HG03060 (cell line): ENCODE measurements around the gene PAIP2B.

ENCODE experiments used
- ATAC-seq: cut with Tn5 transposase; IDR thresholded peaks from one replicate; pipeline ENCODE4 v1.9.1; 2021; ENCODE audit warnings: low read depth, moderate number of reproducible peaks; ENCODE audit not compliant: unreplicated experiment

Gene PAIP2B

DNA sequence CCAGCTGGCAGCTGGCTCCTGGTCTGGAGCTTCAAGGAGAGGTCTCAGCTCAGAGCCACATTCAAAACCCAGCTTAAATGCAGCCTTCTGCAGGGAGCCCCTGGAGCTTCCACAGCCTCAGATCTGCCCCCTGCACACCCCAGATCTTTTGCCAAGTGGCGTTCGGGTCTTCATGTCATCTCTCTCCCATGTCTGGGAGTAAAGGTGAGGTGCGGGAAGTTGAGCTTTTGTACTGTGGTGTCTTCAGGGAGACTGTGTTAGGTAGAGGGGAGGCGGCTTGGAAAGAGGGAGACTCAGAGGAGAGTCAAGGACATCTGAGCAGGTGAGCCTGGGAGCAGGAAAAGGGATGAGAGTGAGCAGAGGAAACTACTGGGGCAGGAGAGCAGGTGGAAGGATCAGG, 71.1 kb downstream of the PAIP2B start:
- no peak for ATAC-seq

DNA sequence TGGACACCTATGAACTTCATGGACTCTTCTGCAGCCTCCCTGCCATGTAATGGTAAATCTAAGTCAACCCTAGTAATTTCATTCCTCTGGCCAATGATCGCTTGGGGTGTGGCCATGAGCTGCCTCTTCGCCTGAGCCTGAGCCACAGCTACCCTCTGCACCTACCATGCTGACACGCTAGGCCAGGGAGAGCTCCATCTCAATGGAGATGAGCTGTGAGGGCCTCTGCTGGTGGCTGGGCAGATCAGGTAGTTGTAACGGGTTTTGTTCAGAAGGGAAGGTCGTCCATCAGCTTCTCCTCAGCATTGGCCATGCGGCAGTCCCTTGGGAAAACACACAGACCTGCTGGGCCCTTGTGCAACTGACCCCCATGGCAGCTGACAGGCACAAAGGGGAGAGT, 72.1 kb downstream of the PAIP2B start:
- peak; percentile 65 for ATAC-seq

DNA sequence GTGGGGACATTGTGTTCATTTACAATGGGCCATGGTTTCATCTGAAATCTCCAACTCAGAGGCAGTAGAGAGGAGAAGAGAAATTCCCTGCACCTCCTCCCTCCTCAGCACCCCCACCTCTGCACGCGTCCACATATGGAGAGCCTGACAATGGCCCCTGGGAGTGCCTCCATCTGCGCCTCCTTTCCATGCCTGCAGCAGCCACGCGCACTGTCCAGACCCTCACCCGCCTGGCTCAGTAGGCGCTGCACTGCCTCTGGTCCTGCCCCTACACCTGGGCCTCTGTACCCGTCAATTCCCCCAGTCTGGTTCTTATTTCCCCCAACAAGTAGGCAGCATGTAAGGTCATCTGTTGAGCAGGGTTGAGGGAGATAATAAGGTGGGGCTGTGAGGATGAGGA, 72.6 kb downstream of the PAIP2B start:
- ATAC-seq: no peak

DNA sequence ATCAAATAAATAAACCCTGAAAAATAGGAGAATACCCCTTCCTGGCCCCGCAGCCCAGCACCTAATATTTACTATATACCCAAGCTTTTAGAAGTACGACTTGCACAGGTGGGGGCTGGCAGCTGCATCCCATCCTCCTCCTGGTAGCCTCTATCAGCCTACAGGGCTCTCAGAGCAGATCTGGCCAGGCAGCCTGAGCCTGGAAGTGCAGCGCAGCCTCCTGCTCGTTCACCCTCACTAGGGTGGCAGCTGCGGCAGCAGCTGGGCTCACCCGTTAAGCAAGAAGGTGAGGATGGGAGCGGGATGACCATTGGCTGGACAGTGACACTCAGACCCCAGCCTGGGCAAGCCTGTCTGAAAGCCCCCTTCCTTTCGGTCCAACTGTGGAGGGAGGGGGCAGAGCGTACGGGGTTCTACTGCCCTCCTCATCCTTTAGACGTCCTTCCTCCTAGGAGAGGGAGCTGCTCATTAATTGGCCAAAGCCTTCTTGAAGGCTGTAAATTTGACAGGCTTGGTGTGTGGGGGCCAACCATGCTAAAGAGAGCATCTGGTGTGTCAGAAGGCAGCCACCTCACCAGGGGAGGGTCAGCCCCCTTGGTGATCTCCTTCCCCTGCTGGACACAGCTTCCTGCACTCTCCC, 73.2 kb downstream of the PAIP2B start:
- ATAC-seq: no peak

DNA sequence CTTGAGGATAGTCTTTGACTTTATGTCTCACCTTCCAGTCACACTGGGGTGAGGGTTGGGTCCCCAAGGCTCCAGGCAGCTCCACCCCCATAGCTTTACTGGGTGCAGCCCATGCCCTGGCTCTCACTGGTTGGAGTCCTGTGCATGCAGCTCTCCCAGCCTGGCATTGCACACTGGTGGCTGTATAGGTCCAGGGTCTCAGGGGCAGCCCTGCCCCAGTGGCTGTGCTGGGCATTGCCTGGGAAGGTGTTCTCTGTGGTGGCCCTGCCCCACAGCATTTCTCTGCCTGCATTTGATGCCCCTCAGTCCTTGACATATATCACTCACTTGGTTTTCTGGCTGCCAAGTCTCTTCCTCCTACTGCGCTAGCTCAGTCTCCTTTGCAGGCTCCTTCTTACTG, 75.3 kb downstream of the PAIP2B start:
- no peak for ATAC-seq

DNA sequence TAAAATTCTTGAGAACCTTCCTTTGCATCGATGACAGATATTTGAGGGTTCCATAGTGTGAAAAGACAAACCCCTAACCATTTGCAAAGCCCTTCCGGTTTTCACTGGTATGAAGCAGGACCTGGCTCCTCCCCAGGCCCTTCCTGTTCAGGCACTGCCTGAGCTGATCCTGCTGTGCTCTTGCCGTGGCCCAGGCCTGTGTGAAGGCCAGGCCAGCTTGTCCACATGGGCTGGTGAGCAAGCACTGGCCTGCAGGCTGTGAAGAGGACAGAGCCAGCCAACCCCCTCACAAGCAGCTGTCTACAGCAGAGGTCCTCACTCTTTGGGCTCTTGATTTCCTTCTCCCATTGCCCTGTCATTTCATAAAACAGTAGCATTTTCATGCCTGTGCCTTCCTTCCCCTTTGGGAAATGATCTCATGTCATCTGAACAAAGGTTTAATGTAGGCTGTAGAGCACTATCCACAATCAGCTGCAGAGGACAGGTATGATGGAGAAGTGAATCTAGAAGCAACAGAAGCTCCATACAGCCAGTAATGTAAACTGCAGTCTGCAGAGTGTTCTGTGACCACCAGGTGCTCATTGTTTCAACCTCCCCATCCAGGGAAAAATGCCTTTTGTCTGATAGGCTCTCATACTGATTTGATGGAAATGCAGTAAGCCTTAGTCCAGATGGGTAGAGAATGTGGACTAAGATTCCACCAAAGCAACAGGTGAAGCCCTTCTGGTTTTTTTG, 76.7 kb downstream of the PAIP2B start:
- ATAC-seq: no peak

DNA sequence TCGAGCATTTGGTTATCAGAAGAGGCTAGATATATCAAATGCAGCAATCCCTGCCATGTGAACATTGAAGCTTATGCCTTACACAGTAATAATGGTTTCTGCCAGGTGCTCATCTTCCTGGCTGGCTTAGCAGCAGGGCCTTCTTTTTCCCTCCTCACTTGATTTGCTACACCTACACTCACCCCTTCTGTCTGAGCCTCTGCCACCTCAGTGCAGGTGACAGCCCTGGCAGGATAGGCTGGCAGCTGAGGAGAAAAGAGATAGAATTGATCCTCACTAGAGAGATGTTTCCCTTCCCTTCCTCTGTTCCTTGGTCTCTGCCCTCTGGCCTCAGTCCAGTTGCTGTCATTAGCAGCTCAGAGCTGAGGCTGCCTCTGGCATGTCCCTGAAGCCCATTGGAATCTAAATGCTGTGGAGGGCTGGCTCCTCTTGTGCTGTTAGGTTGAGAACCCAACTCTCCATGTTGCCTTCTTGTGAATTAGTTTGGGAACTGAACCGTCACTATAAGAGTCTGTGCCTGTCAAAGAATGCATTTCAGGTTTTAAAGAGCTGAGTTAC, 78.3 kb downstream of the PAIP2B start:
- no peak for ATAC-seq

DNA sequence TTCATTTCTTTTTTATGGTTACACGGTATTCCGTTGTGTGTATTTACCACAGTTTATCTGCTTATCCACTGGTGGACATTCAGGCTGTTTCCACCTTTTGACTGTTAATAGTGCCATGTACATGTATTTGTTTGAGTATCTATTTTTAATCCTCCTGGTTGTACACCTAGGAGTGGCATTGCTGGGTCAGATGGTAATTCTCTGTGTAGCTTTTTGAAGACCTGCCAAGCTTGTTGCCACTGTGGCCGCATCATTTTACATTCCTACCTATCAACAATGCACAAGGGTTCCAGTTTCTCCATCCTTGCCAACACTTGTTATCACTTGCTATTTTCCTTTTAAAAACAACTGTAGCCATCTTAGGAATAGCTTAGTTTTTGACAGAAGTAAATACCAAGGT, 83.1 kb downstream of the PAIP2B start:
- ATAC-seq: no peak

DNA sequence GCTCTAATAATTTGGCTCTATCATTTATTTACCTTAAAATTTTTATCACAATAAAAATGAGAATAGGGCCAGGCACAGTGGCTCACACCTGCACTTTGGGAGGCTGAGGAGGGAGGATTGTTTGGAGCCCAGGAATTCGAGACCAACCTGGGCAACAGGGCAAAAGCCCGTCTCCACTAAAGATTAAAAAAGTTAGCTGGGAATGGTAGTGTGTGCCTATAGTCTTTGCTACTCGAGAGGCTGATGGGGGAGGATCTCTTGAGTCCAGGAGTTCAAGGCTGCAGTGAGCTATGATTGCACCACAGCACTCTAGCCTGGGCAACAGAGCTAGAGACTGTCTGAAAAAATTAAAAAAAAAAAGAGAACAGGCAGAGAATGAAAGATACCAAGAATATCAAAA, 90.7 kb downstream of the PAIP2B start:
- ATAC-seq: no peak

DNA sequence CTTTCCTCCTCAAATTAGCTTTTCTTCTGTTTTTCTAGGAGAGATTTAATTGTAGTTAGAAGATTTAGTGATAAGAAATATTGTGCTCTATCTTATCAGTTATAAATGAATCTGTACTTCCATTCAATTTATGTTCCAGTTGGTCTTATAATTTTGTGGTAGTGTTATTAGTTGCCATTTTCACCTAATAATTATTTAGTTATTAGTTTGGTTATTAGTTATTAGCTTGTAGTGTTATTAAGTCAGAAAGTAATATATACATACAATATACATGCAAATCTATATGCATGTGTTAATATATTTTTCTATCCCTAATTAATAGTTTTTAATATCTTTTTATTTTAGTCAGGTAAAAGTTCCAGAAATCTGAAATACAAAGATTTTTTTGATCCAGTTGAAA, 93.3 kb downstream of the PAIP2B start:
- ATAC-seq: no peak
